Measurements from ENCODE around the gene CTDP1.

DNA sequence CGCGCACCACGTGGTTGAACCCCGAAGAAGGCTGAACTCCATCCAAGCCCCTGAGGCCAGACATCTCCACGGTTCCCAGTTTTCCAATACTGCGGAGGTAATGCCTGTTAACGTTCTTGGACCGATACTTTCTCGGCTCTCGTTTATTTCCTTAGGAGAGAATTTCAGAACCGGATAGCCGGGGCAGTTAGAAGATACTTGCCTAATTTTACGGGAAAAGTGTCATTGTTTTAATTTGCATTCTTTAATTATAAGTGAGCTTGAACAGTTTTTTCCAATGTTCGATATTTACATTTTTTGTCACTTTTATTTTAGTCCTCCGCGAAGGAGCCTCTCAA, 107.9 kb downstream of the CTDP1 start:
- TF ChIP-seq, protein P1, sequence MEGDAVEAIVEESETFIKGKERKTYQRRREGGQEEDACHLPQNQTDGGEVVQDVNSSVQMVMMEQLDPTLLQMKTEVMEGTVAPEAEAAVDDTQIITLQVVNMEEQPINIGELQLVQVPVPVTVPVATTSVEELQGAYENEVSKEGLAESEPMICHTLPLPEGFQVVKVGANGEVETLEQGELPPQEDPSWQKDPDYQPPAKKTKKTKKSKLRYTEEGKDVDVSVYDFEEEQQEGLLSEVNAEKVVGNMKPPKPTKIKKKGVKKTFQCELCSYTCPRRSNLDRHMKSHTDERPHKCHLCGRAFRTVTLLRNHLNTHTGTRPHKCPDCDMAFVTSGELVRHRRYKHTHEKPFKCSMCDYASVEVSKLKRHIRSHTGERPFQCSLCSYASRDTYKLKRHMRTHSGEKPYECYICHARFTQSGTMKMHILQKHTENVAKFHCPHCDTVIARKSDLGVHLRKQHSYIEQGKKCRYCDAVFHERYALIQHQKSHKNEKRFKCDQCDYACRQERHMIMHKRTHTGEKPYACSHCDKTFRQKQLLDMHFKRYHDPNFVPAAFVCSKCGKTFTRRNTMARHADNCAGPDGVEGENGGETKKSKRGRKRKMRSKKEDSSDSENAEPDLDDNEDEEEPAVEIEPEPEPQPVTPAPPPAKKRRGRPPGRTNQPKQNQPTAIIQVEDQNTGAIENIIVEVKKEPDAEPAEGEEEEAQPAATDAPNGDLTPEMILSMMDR (conservative IDR thresholded peaks at IDR 0.05; ENCODE audit: low read length), result no peak
- TF ChIP-seq EZH2phosphoT487 (IDR thresholded peaks at IDR 0.05; ENCODE audit: borderline replicate concordance), result no peak

Data from Loucy (cell line).